GM23338 (cell line): ENCODE measurements around the gene GRID1. TPM values are rescaled to one million over a fixed set of nuclear protein-coding genes. Genes with fewer than 3 reads are reported as not detected.

Experiments
- ATAC-seq: fragments of 200-7000 bp; cut with Tn5 transposase; 3 replicates; pipeline ENCODE4 v1.9.1; 2020
- DNase-seq: peaks from one replicate; pipeline ENCODE4 v3.0.0-alpha.2; 2015; ENCODE audit warnings: low spot score
- H2AFZ ChIP-seq: fragments of 200-600 bp; sonication (generic); 2 replicates; pipeline ENCODE4 v1.8.0; 2016; ENCODE audit warnings: antibody characterized with exemption, mild to moderate bottlenecking, moderate library complexity
- H3F3A ChIP-seq: fragments of 200-600 bp; sonication (generic); replicated peaks from 2 replicates; pipeline ENCODE4 v1.8.0; 2017; ENCODE audit warnings: antibody characterized with exemption, mixed run types, low read depth
- H3K27ac ChIP-seq: fragments of 200-600 bp; sonication (generic); 2 replicates; pipeline ENCODE4 v1.6.1; 2016; ENCODE audit warnings: low read depth
- H3K27me3 ChIP-seq: fragments of 200-600 bp; sonication (generic); 2 replicates; pipeline ENCODE4 v1.8.0; 2016; ENCODE audit warnings: mild to moderate bottlenecking, mixed run types, moderate library complexity; ENCODE audit not compliant: insufficient read depth
- H3K36me3 ChIP-seq: fragments of 200-600 bp; sonication (generic); 2 replicates; pipeline ENCODE4 v1.8.0; 2016; ENCODE audit warnings: mild to moderate bottlenecking; ENCODE audit not compliant: insufficient read depth
- H3K4me1 ChIP-seq: fragments of 200-600 bp; sonication (generic); 2 replicates; pipeline ENCODE4 v1.8.0; 2016; ENCODE audit warnings: mild to moderate bottlenecking, moderate library complexity; ENCODE audit not compliant: insufficient read depth
- H3K4me2 ChIP-seq: fragments of 200-600 bp; sonication (generic); 2 replicates; pipeline ENCODE4 v1.7.1; 2017; ENCODE audit warnings: mixed run types
- H3K4me3 ChIP-seq: fragments of 200-600 bp; sonication (generic); 2 replicates; pipeline ENCODE4 v1.6.1; 2016; ENCODE audit warnings: mixed run types
- H3K79me2 ChIP-seq: fragments of 200-600 bp; sonication (generic); replicated peaks from 2 replicates; pipeline ENCODE4 v1.8.0; 2017; ENCODE audit warnings: mild to moderate bottlenecking; ENCODE audit not compliant: insufficient read depth
- H3K9me2 ChIP-seq: fragments of 200-600 bp; sonication (generic); 2 replicates; pipeline ENCODE4 v1.8.0; 2017; ENCODE audit not compliant: insufficient read depth
- H4K20me1 ChIP-seq: fragments of 200-600 bp; sonication (generic); replicated peaks from 2 replicates; pipeline ENCODE4 v1.8.0; 2017; ENCODE audit warnings: mild to moderate bottlenecking; ENCODE audit not compliant: insufficient read depth
- H3K27ac Mint-ChIP-seq: 2 replicates; pipeline ENCODE4 v1.8.0; 2020; ENCODE audit warnings: inconsistent platforms, mild to moderate bottlenecking, moderate library complexity, mixed read lengths
- H3K27me3 Mint-ChIP-seq: 3 replicates; pipeline ENCODE4 v1.8.0; 2022; ENCODE audit warnings: low read depth, mild to moderate bottlenecking, moderate library complexity, mixed read lengths, inconsistent platforms; ENCODE audit not compliant: insufficient read depth, poor library complexity
- H3K36me3 Mint-ChIP-seq: 3 replicates; pipeline ENCODE4 v1.8.0; 2021; ENCODE audit warnings: low read depth, mild to moderate bottlenecking, inconsistent platforms, moderate library complexity, mixed read lengths
- H3K4me1 Mint-ChIP-seq: 3 replicates; pipeline ENCODE4 v1.8.0; 2020; ENCODE audit warnings: mild to moderate bottlenecking, inconsistent platforms, mixed read lengths
- H3K4me3 Mint-ChIP-seq: 3 replicates; pipeline ENCODE4 v1.8.0; 2021; ENCODE audit warnings: moderate library complexity, mild to moderate bottlenecking, inconsistent platforms, mixed read lengths
- H3K9me3 Mint-ChIP-seq: 3 replicates; pipeline ENCODE4 v1.8.0; 2020; ENCODE audit warnings: moderate library complexity, mild to moderate bottlenecking, inconsistent platforms, mixed read lengths
- ETS1 ChIP-seq: IDR thresholded peaks from 2 replicates; pipeline ENCODE4 v1.6.1; 2016; ENCODE audit warnings: antibody characterized with exemption
- EZH2phosphoT487 ChIP-seq: fragments of 200-600 bp; sonication (generic); IDR thresholded peaks from one replicate; pipeline ENCODE4 v1.8.1; 2018; ENCODE audit warnings: antibody characterized with exemption; ENCODE audit not compliant: unreplicated experiment
- JUNB ChIP-seq: IDR thresholded peaks from one replicate; pipeline ENCODE4 v1.6.1; 2016; ENCODE audit warnings: antibody characterized with exemption; ENCODE audit not compliant: unreplicated experiment
- NANOG ChIP-seq: IDR thresholded peaks from 2 replicates; pipeline ENCODE4 v1.6.1; 2016; ENCODE audit warnings: antibody characterized with exemption, borderline replicate concordance
- POLR2AphosphoS5 ChIP-seq: IDR thresholded peaks from 2 replicates; pipeline ENCODE4 v1.6.1; 2016; ENCODE audit warnings: antibody characterized with exemption, low read depth
- STAT1 ChIP-seq: IDR thresholded peaks from one replicate; pipeline ENCODE4 v1.6.1; 2016; ENCODE audit warnings: antibody characterized with exemption; ENCODE audit not compliant: unreplicated experiment
- ZNF114 ChIP-seq: fragments of 250-450 bp; sonication (Bioruptor Pico); IDR thresholded peaks from 2 replicates; pipeline ENCODE4 v1.5.0; 2020; ENCODE audit warnings: mild to moderate bottlenecking, moderate library complexity
- ZNF462 ChIP-seq: fragments of 250-450 bp; sonication (Bioruptor Pico); IDR thresholded peaks from 2 replicates; pipeline ENCODE4 v1.5.0; 2020; ENCODE audit warnings: mild to moderate bottlenecking, moderate library complexity
- polyA plus RNA-seq: library from polyadenylated mRNA; unstranded; fragments of >200 nt; fragmentation: Nextera tagmentation; extraction: Ambion mirVana; gene quantifications from 2 replicates; pipeline ENCODE4 v1.2.1, GENCODE V29; 2016
- total RNA-seq: library from RNA; depleted of rRNA; stranded (reverse); fragments of >200 nt; shearing (Covaris generic); gene quantifications from 2 replicates; pipeline ENCODE4 v1.2.3, GENCODE V29; 2014
- TF ChIP-seq, protein P1 (sequence below): IDR thresholded peaks from one replicate; pipeline ENCODE4 v1.6.1; 2018; ENCODE audit warnings: antibody characterized with exemption; ENCODE audit not compliant: unreplicated experiment
- TF ChIP-seq, protein P2 (sequence below), 2 experiments: fragments of 200-600 bp in 1 of 2; sonication (generic) in 1 of 2; conservative IDR thresholded peaks; 2 replicates each; pipeline versions ENCODE4 v1.5.1 to v1.6.1; 2016 to 2017; ENCODE audit warnings: antibody characterized with exemption in 2 of 2, low read depth in 2 of 2, mild to moderate bottlenecking in 2 of 2, moderate library complexity in 1 of 2

The GRID1 gene
- total and polyA plus RNA-seq, 2 experiments from 2014 or later = 0.14 to 0.15 TPM

DNA sequence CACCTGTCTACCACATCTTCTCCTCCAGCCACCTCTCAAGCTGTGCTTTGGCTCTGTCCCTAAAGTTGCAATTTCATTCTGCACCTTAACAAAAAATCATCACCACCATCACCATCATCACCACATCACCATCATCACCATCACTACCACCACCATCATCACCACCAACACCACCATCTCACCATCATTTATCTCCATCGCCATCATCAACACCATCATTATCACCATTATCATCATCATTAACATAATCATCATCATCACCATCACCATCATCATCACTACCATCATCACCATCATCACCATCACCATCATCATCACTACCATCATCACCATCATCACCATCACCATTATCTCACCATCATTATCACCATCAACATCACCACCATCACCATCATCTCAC is 245.4 kb downstream of the GRID1 start:
- Mint-ChIP-seq H3K9me3 (peaks cover 23% of the 10 kb centered on the region), H3K27ac (no peak overlapping the region), H3K4me3 (no peak overlapping the region), H3K36me3 (no peaks in the 10 kb centered on the region), H3K4me1 (no peaks in the 10 kb centered on the region), H3K27me3 (no peaks in the 10 kb centered on the region)
- Histone ChIP-seq H3K4me1 (no peaks in the 10 kb centered on the region), H3F3A (no peaks in the 10 kb centered on the region), H3K27ac (no peak overlapping the region), H4K20me1 (no peaks in the 10 kb centered on the region), H3K79me2 (no peaks in the 10 kb centered on the region), H3K9me2 (peaks cover 19% of the 10 kb centered on the region), H3K27me3 (no peaks in the 10 kb centered on the region), H3K4me3 (no peak overlapping the region), H2AFZ (no peak overlapping the region), H3K4me2 (no peak overlapping the region), H3K36me3 (no peaks in the 10 kb centered on the region)
- ATAC-seq (no peak), DNase-seq (no peak)
- TF ChIP-seq JUNB = no peak
- no peak for TF ChIP-seq ZNF114 (CRISPR knock-in tag)
- TF ChIP-seq EZH2phosphoT487 = no peak
- TF ChIP-seq, protein P1, sequence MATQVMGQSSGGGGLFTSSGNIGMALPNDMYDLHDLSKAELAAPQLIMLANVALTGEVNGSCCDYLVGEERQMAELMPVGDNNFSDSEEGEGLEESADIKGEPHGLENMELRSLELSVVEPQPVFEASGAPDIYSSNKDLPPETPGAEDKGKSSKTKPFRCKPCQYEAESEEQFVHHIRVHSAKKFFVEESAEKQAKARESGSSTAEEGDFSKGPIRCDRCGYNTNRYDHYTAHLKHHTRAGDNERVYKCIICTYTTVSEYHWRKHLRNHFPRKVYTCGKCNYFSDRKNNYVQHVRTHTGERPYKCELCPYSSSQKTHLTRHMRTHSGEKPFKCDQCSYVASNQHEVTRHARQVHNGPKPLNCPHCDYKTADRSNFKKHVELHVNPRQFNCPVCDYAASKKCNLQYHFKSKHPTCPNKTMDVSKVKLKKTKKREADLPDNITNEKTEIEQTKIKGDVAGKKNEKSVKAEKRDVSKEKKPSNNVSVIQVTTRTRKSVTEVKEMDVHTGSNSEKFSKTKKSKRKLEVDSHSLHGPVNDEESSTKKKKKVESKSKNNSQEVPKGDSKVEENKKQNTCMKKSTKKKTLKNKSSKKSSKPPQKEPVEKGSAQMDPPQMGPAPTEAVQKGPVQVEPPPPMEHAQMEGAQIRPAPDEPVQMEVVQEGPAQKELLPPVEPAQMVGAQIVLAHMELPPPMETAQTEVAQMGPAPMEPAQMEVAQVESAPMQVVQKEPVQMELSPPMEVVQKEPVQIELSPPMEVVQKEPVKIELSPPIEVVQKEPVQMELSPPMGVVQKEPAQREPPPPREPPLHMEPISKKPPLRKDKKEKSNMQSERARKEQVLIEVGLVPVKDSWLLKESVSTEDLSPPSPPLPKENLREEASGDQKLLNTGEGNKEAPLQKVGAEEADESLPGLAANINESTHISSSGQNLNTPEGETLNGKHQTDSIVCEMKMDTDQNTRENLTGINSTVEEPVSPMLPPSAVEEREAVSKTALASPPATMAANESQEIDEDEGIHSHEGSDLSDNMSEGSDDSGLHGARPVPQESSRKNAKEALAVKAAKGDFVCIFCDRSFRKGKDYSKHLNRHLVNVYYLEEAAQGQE = no peak
- TF ChIP-seq ETS1 = no peak
- TF ChIP-seq NANOG = no peak
- TF ChIP-seq POLR2AphosphoS5 = no peak
- TF ChIP-seq, protein P2, sequence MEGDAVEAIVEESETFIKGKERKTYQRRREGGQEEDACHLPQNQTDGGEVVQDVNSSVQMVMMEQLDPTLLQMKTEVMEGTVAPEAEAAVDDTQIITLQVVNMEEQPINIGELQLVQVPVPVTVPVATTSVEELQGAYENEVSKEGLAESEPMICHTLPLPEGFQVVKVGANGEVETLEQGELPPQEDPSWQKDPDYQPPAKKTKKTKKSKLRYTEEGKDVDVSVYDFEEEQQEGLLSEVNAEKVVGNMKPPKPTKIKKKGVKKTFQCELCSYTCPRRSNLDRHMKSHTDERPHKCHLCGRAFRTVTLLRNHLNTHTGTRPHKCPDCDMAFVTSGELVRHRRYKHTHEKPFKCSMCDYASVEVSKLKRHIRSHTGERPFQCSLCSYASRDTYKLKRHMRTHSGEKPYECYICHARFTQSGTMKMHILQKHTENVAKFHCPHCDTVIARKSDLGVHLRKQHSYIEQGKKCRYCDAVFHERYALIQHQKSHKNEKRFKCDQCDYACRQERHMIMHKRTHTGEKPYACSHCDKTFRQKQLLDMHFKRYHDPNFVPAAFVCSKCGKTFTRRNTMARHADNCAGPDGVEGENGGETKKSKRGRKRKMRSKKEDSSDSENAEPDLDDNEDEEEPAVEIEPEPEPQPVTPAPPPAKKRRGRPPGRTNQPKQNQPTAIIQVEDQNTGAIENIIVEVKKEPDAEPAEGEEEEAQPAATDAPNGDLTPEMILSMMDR (conservative IDR thresholded peaks at IDR 0.05; ENCODE audit: low read depth in 2 of 2) = no peak
- no peak for TF ChIP-seq STAT1
- TF ChIP-seq ZNF462 (CRISPR knock-in tag) = no peak
